Endothelial cell of umbilical vein (primary cell): ENCODE measurements around the gene FPGS. TPM values are rescaled to one million over a fixed set of nuclear protein-coding genes. Genes with fewer than 3 reads are reported as not detected.

Experiments used
- BruUV-seq: library from RNA; stranded (reverse); fragments of 400-500 nt; replicated peaks from 2 replicates; lab custom pipeline; 2021; lab: Mats Ljungman, UMichigan
- CTCF ChIA-PET: fragments of 300-600, 350-600 bp; sonication (Branson Sonifier 250); formaldehyde crosslinking; loops from one replicate; lab custom pipeline; 2021; ENCODE audit warnings: antibody characterized with exemption, inconsistent platforms; lab: Charles Lee
- POLR2A ChIA-PET: fragments of 300-600, 350-600 bp; sonication (Branson Sonifier 250); formaldehyde crosslinking; loops from one replicate; lab custom pipeline; 2021; ENCODE audit warnings: antibody characterized with exemption, inconsistent platforms; lab: Charles Lee
- DNase-seq: peaks from one replicate; pipeline ENCODE4 v3.0.0-alpha.2; 2011; ENCODE audit warnings: low read depth, low spot score
- FAIRE-seq: peaks from 2 replicates; lab custom pipeline; 2011; peaks lifted over from hg19 to GRCh38; lab: Jason Lieb, UNC
- H2AFZ ChIP-seq: 2 replicates; pipeline ENCODE4 v1.6.0; 2012; ENCODE audit warnings: low read depth, low read length, control low read depth, inconsistent platforms
- H3K27ac ChIP-seq: 2 replicates; pipeline ENCODE4 v1.5.1; 2011; ENCODE audit warnings: low read depth, mild to moderate bottlenecking, control low read depth, low read length, moderate library complexity; ENCODE audit not compliant: insufficient read depth
- H3K27me3 ChIP-seq, 2 experiments: 2 replicates each; pipeline versions ENCODE4 v1.6.0 to v1.6.1; 2011; ENCODE audit warnings: low read length in 2 of 2, mixed read lengths in 1 of 2; ENCODE audit not compliant: control insufficient read depth in 2 of 2, insufficient read depth in 2 of 2
- H3K36me3 ChIP-seq, 2 experiments: 2 replicates in 1 of 2; 3 replicates in 1 of 2; pipeline ENCODE4 v1.5.1; 2011; ENCODE audit warnings: low read length in 2 of 2, mild to moderate bottlenecking in 1 of 2, moderate library complexity in 1 of 2; ENCODE audit not compliant: control insufficient read depth in 2 of 2, insufficient read depth in 2 of 2; ENCODE audit errors: extremely low read depth in 1 of 2
- H3K4me1 ChIP-seq: 3 replicates; pipeline ENCODE4 v1.5.1; 2011; ENCODE audit warnings: mild to moderate bottlenecking, low read length; ENCODE audit not compliant: control insufficient read depth, insufficient read depth; ENCODE audit errors: extremely low read depth
- H3K4me2 ChIP-seq: 2 replicates; pipeline ENCODE4 v1.6.1; 2011; ENCODE audit warnings: low read length, control low read depth, mixed read lengths; ENCODE audit not compliant: insufficient read depth
- H3K4me3 ChIP-seq, 3 experiments: fragments of 200-600 bp in 1 of 3; sonication (generic), shearing (Covaris generic) in 1 of 3; replicated peaks in 1 of 3; 2 replicates each; pipeline ENCODE4 v1.5.1; 2011 to 2016; ENCODE audit warnings: control low read depth in 3 of 3, low read length in 3 of 3, mild to moderate bottlenecking in 2 of 3, inconsistent platforms in 1 of 3, low read depth in 1 of 3, moderate library complexity in 1 of 3; ENCODE audit not compliant: insufficient read depth in 1 of 3
- H3K79me2 ChIP-seq: 2 replicates; pipeline ENCODE4 v1.6.0; 2012; ENCODE audit warnings: low read length, inconsistent platforms; ENCODE audit not compliant: control insufficient read depth, insufficient read depth
- H3K9ac ChIP-seq: replicated peaks from 2 replicates; pipeline ENCODE3; 2011; ENCODE audit warnings: low read length, control low read depth; ENCODE audit not compliant: insufficient read depth; ENCODE audit errors: extremely low read depth
- H3K9me1 ChIP-seq: replicated peaks from 3 replicates; pipeline ENCODE4 v1.6.0; 2011; ENCODE audit warnings: mild to moderate bottlenecking, low read length; ENCODE audit not compliant: control insufficient read depth, insufficient read depth; ENCODE audit errors: extremely low read depth
- H3K9me3 ChIP-seq: replicated peaks from 2 replicates; pipeline ENCODE4 v1.5.1; 2012; ENCODE audit warnings: low read length, inconsistent platforms; ENCODE audit not compliant: control insufficient read depth, insufficient read depth
- H4K20me1 ChIP-seq: replicated peaks from 2 replicates; pipeline ENCODE3; 2011; ENCODE audit warnings: mild to moderate bottlenecking, low read length; ENCODE audit not compliant: control insufficient read depth, insufficient read depth; ENCODE audit errors: extremely low read depth
- POLR2A ChIP-seq: IDR thresholded peaks from 2 replicates; pipeline ENCODE4 v1.6.1; 2012; ENCODE audit warnings: low read depth, mild to moderate bottlenecking, control low read depth, low read length
- POLR2AphosphoS5 ChIP-seq: IDR thresholded peaks from 2 replicates; pipeline ENCODE4 v1.6.1; 2012; ENCODE audit warnings: low read depth, mild to moderate bottlenecking, control low read depth, low read length, moderate library complexity; ENCODE audit not compliant: insufficient read depth
- dilution Hi-C: fragments of 300-500 bp; cut with MboI; formaldehyde crosslinking; loops from one replicate; pipeline ENCODE4 v1.15.0; 2019; ENCODE audit warnings: low sequenced_read_pairs; ENCODE audit not compliant: extremely low pct_ligation_motif_present
- intact Hi-C: fragments of 100-400 bp; cut with micrococcal nuclease; formaldehyde crosslinking; loops from one replicate; pipeline ENCODE4 v1.10.0; 2022
- polyA plus RNA-seq, 4 experiments: library from polyadenylated mRNA; depleted of rRNA in 3 of 4; stranded (reverse) in 3 of 4; unstranded in 1 of 4; fragments of >200 nt; gene quantifications; 2 replicates each; pipeline versions ENCODE4 v1.2.1 to v1.2.3, GENCODE V29; 2011 to 2012; ENCODE audit warnings: missing spikeins in 1 of 4
- total RNA-seq: library from RNA; stranded (reverse); gene quantifications from 2 replicates; pipeline ENCODE4 v1.2.3, GENCODE V29; 2021
- TF ChIP-seq, protein P1 (sequence below), 2 donors: IDR thresholded peaks; 1 replicate in 1 of 2; 2 replicates in 1 of 2; pipeline ENCODE4 v1.5.1; 2011; ENCODE audit warnings: low read length in 2 of 2, mild to moderate bottlenecking in 2 of 2, moderate library complexity in 2 of 2, control low read depth in 1 of 2, inconsistent platforms in 1 of 2, low read depth in 1 of 2; ENCODE audit not compliant: insufficient read depth in 1 of 2; ENCODE audit errors: extremely low read depth in 1 of 2
- TF ChIP-seq, protein P2 (sequence below): IDR thresholded peaks from 2 replicates; pipeline ENCODE4 v1.6.1; 2011; ENCODE audit not compliant: insufficient read depth, insufficient read length

Gene FPGS
- total and polyA plus RNA-seq, 2 donors (not counting 3 experiments of a cell fraction or from before 2014, with no cell fraction given): 77.7 to 90.2 TPM

DNA sequence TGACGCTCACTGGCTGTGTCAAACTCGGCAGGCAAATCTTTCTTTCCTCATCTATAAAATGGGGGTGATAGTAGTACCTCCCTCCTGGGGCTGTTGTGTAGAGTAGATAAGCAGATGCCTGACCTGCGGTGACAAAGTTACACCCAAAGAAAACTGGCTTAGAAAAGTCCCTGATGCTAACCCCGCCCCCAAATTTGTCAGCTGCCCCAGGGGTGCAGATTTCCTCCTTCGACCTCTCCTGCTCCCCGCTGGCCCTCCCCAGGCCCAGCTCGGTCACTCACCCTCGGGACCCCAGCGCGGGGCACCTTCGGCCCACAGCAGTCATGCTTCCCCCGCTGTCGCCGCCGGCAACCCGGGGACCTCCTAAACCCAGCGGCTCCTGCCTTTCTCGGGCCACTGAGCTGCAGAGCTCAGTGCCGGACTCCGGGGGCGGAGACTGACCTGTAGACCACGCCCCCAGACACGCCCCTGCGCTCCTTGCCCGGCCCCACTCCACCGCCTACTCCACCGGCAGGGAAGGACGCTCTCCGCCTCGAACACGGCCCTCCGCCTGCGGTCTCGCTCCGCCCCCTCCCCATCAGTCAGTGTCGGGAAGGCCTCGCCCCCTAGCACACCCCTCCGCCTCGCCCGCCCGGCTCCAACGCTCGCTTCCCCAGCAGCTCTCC is 31.6 kb upstream of the FPGS start:
- DNase-seq (peak; percentile 99), FAIRE-seq (peak; percentile 99)
- H3K4me3 ChIP-seq: peak overlapping the region; percentile 35 to 79 (median 75)
- H3K4me2 ChIP-seq: peak overlapping the region; percentile 76
- ChIA-PET CTCF (interaction anchor here (0.5 to 11.3 kb wide), 11 partner anchors 8 to 192 kb away, joined by 3 to 167 read pairs (median 4); partner anchors contain the start of genes CDK9, SH2D3C and TOR2A), POLR2A (interaction anchor here (0.6 to 2.8 kb wide), 13 partner anchors 9 to 99 kb away, joined by 3 to 24 read pairs (median 4); partner anchors contain the start of gene CDK9)
- H4K20me1 ChIP-seq: no peaks in the 10 kb centered on the region
- no TSS peak for BruUV-seq
- TF ChIP-seq, protein P1, sequence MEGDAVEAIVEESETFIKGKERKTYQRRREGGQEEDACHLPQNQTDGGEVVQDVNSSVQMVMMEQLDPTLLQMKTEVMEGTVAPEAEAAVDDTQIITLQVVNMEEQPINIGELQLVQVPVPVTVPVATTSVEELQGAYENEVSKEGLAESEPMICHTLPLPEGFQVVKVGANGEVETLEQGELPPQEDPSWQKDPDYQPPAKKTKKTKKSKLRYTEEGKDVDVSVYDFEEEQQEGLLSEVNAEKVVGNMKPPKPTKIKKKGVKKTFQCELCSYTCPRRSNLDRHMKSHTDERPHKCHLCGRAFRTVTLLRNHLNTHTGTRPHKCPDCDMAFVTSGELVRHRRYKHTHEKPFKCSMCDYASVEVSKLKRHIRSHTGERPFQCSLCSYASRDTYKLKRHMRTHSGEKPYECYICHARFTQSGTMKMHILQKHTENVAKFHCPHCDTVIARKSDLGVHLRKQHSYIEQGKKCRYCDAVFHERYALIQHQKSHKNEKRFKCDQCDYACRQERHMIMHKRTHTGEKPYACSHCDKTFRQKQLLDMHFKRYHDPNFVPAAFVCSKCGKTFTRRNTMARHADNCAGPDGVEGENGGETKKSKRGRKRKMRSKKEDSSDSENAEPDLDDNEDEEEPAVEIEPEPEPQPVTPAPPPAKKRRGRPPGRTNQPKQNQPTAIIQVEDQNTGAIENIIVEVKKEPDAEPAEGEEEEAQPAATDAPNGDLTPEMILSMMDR (IDR thresholded peaks at IDR 0.05; ENCODE audit: extremely low read depth in 1 of 2, insufficient read depth in 1 of 2, low read depth in 1 of 2, low read length in 2 of 2): no peak
- TF ChIP-seq, protein P2, sequence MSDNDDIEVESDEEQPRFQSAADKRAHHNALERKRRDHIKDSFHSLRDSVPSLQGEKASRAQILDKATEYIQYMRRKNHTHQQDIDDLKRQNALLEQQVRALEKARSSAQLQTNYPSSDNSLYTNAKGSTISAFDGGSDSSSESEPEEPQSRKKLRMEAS: peak; percentile 41
- TF ChIP-seq POLR2A: peak; percentile 93
- TF ChIP-seq POLR2AphosphoS5: peak; percentile 94
- no peaks in the 10 kb centered on the region for H3K9me1 ChIP-seq
- H3K9ac ChIP-seq: peak overlapping the region; percentile 92
- dilution Hi-C loops: no loop called here
- peaks cover 39% of the 10 kb centered on the region for H3K4me1 ChIP-seq
- H3K36me3 ChIP-seq: peaks cover 6 to 8% of the 10 kb centered on the region in 2 experiments
- peaks cover 44% of the 10 kb centered on the region for H3K79me2 ChIP-seq
- H3K27ac ChIP-seq: peak overlapping the region; percentile 96
- intact Hi-C loops: loop anchor here (1.0 to 2.0 kb wide), 6 partner anchors 9 to 68 kb away; partner anchors contain the start of genes FPGS and TOR2A
- H2AFZ ChIP-seq: no peak overlapping the region
- H3K27me3 ChIP-seq: no peaks in the 10 kb centered on the region
- H3K9me3 ChIP-seq: no peaks in the 10 kb centered on the region
